KMS-11 (cell line): ENCODE measurements around the gene RASL11A.

ENCODE experiments used
- H2AFZ ChIP-seq: fragments of 200-600 bp; sonication (generic); 2 replicates; pipeline ENCODE4 v1.6.1; 2016; ENCODE audit warnings: antibody characterized with exemption, mixed run types, low read depth
- H3K27ac ChIP-seq: fragments of 200-600 bp; sonication (generic); 2 replicates; pipeline ENCODE4 v1.6.1; 2016; ENCODE audit warnings: mild to moderate bottlenecking, mixed run types
- H3K27me3 ChIP-seq: fragments of 200-600 bp; sonication (generic); 2 replicates; pipeline ENCODE4 v1.6.1; 2017; ENCODE audit warnings: mild to moderate bottlenecking, low read depth, mixed run types, moderate library complexity; ENCODE audit not compliant: insufficient read depth
- H3K36me3 ChIP-seq: fragments of 200-600 bp; sonication (generic); 2 replicates; pipeline ENCODE4 v1.6.1; 2017; ENCODE audit warnings: mild to moderate bottlenecking, mixed run types; ENCODE audit not compliant: insufficient read depth
- H3K4me1 ChIP-seq: fragments of 200-600 bp; sonication (generic); 2 replicates; pipeline ENCODE4 v1.6.1; 2016; ENCODE audit warnings: mild to moderate bottlenecking, low read depth, mixed run types; ENCODE audit not compliant: poor library complexity, severe bottlenecking
- H3K4me2 ChIP-seq: fragments of 200-600 bp; sonication (generic); 2 replicates; pipeline ENCODE4 v1.7.0; 2016; ENCODE audit warnings: mild to moderate bottlenecking, mixed run types
- H3K4me3 ChIP-seq: fragments of 200-600 bp; sonication (generic); IDR thresholded peaks from 2 replicates; pipeline ENCODE4 v1.6.1; 2017; ENCODE audit warnings: low read depth, low read length, mixed read lengths; ENCODE audit not compliant: insufficient read depth
- H3K79me2 ChIP-seq: fragments of 200-600 bp; sonication (generic); 2 replicates; pipeline ENCODE4 v1.6.1; 2016; ENCODE audit warnings: low read depth, mixed run types; ENCODE audit not compliant: insufficient read depth
- H3K9ac ChIP-seq: fragments of 200-600 bp; sonication (generic); 2 replicates; pipeline ENCODE4 v1.6.1; 2016; ENCODE audit warnings: mild to moderate bottlenecking, mixed run types
- H4K20me1 ChIP-seq: fragments of 200-600 bp; sonication (generic); 2 replicates; pipeline ENCODE4 v1.6.1; 2016; ENCODE audit warnings: mild to moderate bottlenecking, mixed run types; ENCODE audit not compliant: insufficient read depth
- TF ChIP-seq, protein P1 (sequence below): fragments of 200-600 bp; sonication (generic); conservative IDR thresholded peaks from 2 replicates; pipeline ENCODE4 v1.6.1; 2017; ENCODE audit warnings: low read depth, mild to moderate bottlenecking, antibody characterized with exemption, low read length, moderate library complexity, mixed read lengths

Gene RASL11A

DNA sequence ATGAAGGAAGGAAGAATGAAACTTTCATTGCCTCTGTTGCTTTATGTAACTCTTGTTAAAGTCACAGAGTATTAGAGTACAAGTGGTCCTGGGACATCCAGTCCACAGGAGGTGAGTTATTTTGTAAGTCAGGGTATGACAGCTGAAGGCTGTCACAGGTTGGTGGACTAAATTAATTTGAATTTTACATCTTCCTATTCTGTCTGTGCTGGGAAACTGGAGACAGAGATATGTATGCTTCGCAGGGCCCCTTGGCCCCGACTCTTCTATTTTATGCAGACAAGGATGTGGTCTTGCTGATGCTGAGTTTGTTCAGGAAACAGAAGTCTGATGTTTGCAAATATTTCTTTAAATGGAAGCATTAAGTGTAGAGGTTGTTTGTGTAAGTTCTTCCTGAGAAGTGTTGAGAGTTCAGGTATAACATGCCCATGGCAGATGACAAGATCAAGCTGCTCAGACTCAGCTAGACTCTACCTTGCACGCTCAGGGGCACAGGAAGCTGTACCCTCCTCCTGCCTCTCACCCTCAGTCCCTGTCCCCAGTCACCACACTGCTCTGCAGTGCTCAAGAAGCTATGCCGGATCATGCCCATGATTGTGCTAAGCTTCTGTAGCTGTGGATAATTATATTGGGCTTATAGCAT, 23.4 kb downstream of the RASL11A start:
- Histone ChIP-seq H3K4me1 (no peaks in the 10 kb centered on the region), H3K4me2 (no peak overlapping the region), H3K9ac (no peak overlapping the region), H3K27ac (no peak overlapping the region), H3K36me3 (no peaks in the 10 kb centered on the region), H3K79me2 (no peaks in the 10 kb centered on the region), H2AFZ (no peak overlapping the region), H3K4me3 (no peak overlapping the region), H3K27me3 (no peaks in the 10 kb centered on the region), H4K20me1 (no peaks in the 10 kb centered on the region)
- TF ChIP-seq, protein P1, sequence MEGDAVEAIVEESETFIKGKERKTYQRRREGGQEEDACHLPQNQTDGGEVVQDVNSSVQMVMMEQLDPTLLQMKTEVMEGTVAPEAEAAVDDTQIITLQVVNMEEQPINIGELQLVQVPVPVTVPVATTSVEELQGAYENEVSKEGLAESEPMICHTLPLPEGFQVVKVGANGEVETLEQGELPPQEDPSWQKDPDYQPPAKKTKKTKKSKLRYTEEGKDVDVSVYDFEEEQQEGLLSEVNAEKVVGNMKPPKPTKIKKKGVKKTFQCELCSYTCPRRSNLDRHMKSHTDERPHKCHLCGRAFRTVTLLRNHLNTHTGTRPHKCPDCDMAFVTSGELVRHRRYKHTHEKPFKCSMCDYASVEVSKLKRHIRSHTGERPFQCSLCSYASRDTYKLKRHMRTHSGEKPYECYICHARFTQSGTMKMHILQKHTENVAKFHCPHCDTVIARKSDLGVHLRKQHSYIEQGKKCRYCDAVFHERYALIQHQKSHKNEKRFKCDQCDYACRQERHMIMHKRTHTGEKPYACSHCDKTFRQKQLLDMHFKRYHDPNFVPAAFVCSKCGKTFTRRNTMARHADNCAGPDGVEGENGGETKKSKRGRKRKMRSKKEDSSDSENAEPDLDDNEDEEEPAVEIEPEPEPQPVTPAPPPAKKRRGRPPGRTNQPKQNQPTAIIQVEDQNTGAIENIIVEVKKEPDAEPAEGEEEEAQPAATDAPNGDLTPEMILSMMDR, result no peak

DNA sequence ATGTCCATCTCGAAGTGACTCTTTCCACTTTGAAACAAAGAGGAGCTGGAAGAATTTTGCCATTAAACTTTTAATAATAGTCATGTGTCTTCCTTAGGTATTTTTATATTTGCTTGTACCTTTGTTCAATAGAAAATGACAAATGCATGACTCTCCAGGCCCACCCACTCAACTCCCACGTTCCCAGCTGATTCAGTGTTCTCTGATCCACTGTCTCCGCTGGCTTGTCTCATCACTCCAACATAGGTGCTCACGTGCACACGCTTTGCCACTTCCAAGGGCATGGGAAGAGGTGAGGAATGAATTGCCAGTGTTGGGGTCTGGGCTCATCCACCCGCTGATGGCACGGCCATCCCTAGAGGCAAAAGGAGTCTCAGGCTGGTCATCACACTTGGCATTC, 24.5 kb downstream of the RASL11A start:
- no peaks in the 10 kb centered on the region for H3K79me2 ChIP-seq

DNA sequence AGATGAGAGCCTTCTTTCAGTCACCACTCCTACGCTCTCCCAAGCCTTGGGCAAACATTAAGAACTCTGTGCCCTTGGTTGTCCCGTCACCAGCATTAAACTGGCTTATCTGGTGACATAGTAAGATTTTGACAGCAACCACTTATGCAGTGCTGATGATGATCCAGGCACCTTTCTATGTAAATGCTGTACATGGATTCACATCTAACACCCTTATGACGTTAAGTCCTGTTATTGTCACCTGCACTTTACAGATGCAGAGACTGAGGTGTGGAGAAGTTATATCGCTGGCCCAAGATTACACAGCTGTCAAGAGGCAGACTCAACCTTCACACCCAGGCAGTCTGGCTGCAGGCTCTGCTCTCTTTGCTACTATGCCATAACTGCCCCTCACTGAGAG, 25.0 kb downstream of the RASL11A start:
- no peaks in the 10 kb centered on the region for H3K79me2 ChIP-seq
- no peaks in the 10 kb centered on the region for H3K27me3 ChIP-seq
- no peaks in the 10 kb centered on the region for H3K4me1 ChIP-seq
- no peak overlapping the region for H3K27ac ChIP-seq
- H3K4me3 ChIP-seq, result no peak overlapping the region
- no peak overlapping the region for H3K9ac ChIP-seq
- no peaks in the 10 kb centered on the region for H3K36me3 ChIP-seq
- no peak overlapping the region for H2AFZ ChIP-seq
- H3K4me2 ChIP-seq, result no peak overlapping the region
- H4K20me1 ChIP-seq, result no peaks in the 10 kb centered on the region
- TF ChIP-seq, protein P1, result no peak

More for the DNA sequence above, 24.5 kb downstream of the RASL11A start:
- Histone ChIP-seq H3K27me3 (no peaks in the 10 kb centered on the region), H3K36me3 (no peaks in the 10 kb centered on the region), H3K4me2 (no peak overlapping the region), H2AFZ (no peak overlapping the region), H4K20me1 (no peaks in the 10 kb centered on the region), H3K4me1 (no peaks in the 10 kb centered on the region), H3K4me3 (no peak overlapping the region), H3K27ac (no peak overlapping the region), H3K9ac (no peak overlapping the region)
- TF ChIP-seq, protein P1, result no peak

DNA sequence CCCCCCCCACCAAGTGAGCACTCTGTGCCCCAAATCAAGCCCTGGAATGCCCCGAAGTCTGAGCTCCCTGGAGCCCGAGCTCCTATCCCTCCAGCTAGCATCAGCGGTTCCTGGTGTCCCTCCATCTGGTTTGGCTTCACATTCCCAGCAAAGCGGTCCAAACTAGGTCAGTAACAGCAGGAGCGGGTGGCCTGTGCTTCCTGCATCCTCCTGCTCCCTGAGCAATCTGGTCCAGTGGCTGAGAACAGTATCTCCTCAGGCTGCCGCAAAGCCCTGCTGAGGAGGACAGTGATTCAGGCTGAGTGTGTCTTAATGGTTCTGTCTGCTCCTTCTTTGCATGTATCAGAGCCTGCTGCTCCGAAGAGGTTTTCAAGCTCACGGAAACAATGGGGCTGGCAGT, 25.9 kb downstream of the RASL11A start:
- Histone ChIP-seq H3K27ac (no peak overlapping the region), H3K4me3 (no peak overlapping the region), H3K79me2 (no peaks in the 10 kb centered on the region), H3K4me1 (no peaks in the 10 kb centered on the region), H4K20me1 (no peaks in the 10 kb centered on the region), H2AFZ (no peak overlapping the region), H3K4me2 (no peak overlapping the region), H3K27me3 (no peaks in the 10 kb centered on the region), H3K36me3 (no peaks in the 10 kb centered on the region), H3K9ac (no peak overlapping the region)
- TF ChIP-seq, protein P1, result no peak
